SK-N-SH treated with all-trans-retinoic acid at 6 μM for 48 hours (cell line): ENCODE measurements around the gene ZNF774.
A peak's percentile ranks its signal among the peaks of the same experiment; 100 is the strongest.

Experiments used
- ATAC-seq: fragments of 200-7000 bp; cut with Tn5 transposase; 3 replicates; pipeline ENCODE4 v1.9.1; 2020; ENCODE audit warnings: mild to moderate bottlenecking, moderate library complexity
- ARNTL ChIP-seq: fragments of 450-650 bp; formaldehyde crosslinking; IDR thresholded peaks from 2 replicates; pipeline ENCODE4 v1.5.0; 2020; ENCODE audit warnings: low read depth, mild to moderate bottlenecking, moderate library complexity, borderline replicate concordance
- BACH2 ChIP-seq: fragments of 250-450 bp; sonication (Bioruptor Pico); IDR thresholded peaks from 2 replicates; pipeline ENCODE4 v1.9.0; 2021; ENCODE audit warnings: mild to moderate bottlenecking, borderline replicate concordance
- CSDC2 ChIP-seq: fragments of 250-450 bp; sonication (Bioruptor Pico); IDR thresholded peaks from 2 replicates; pipeline ENCODE4 v1.5.0; 2020; ENCODE audit warnings: mild to moderate bottlenecking, moderate library complexity
- CSRNP3 ChIP-seq: fragments of 250-450 bp; sonication (Bioruptor Pico); IDR thresholded peaks from 2 replicates; pipeline ENCODE4 v1.5.1; 2021; ENCODE audit warnings: mild to moderate bottlenecking, moderate library complexity
- ESRRG ChIP-seq: fragments of 250-450 bp; sonication (Bioruptor Pico); IDR thresholded peaks from 2 replicates; pipeline ENCODE4 v1.6.1; 2021; ENCODE audit warnings: mild to moderate bottlenecking
- GLIS3 ChIP-seq: fragments of 250-450 bp; sonication (Bioruptor Pico); IDR thresholded peaks from 2 replicates; pipeline ENCODE4 v1.5.0; 2020; ENCODE audit warnings: mild to moderate bottlenecking, moderate library complexity
- ISL1 ChIP-seq: fragments of 250-450 bp; sonication (Bioruptor Pico); IDR thresholded peaks from 2 replicates; pipeline ENCODE4 v2.1.2; 2022; ENCODE audit warnings: mild to moderate bottlenecking, moderate library complexity
- OSR1 ChIP-seq: fragments of 250-450 bp; sonication (Bioruptor Pico); IDR thresholded peaks from 2 replicates; pipeline ENCODE4 v1.8.0; 2022; ENCODE audit warnings: moderate library complexity, mild to moderate bottlenecking, inconsistent platforms
- PPARA ChIP-seq: fragments of 250-450 bp; sonication (Bioruptor Pico); IDR thresholded peaks from 2 replicates; pipeline ENCODE4 v1.5.0; 2020; ENCODE audit warnings: mild to moderate bottlenecking, borderline replicate concordance
- RARB ChIP-seq: fragments of 250-450 bp; sonication (Bioruptor Pico); IDR thresholded peaks from 2 replicates; pipeline ENCODE4 v1.8.0; 2021; ENCODE audit warnings: mild to moderate bottlenecking, moderate library complexity
- SNAI2 ChIP-seq: fragments of 250-450 bp; sonication (Bioruptor Pico); IDR thresholded peaks from 2 replicates; pipeline ENCODE4 v1.5.0; 2020; ENCODE audit warnings: mild to moderate bottlenecking, moderate library complexity
- TCF4 ChIP-seq: fragments of 250-450 bp; sonication (Bioruptor Pico); IDR thresholded peaks from 2 replicates; pipeline ENCODE4 v1.8.0; 2021; ENCODE audit warnings: mild to moderate bottlenecking, moderate library complexity, borderline replicate concordance
- TOX ChIP-seq: fragments of 250-450 bp; sonication (Bioruptor Pico); IDR thresholded peaks from 2 replicates; pipeline ENCODE4 v1.8.0; 2021; ENCODE audit warnings: mild to moderate bottlenecking, moderate library complexity, borderline replicate concordance
- ZC3H10 ChIP-seq: fragments of 250-450 bp; sonication (Bioruptor Pico); IDR thresholded peaks from 2 replicates; pipeline ENCODE4 v1.5.1; 2021; ENCODE audit warnings: mild to moderate bottlenecking, moderate library complexity
- ZFP3 ChIP-seq: fragments of 250-450 bp; sonication (Bioruptor Pico); IDR thresholded peaks from 2 replicates; pipeline ENCODE4 v1.5.0; 2020; ENCODE audit warnings: mild to moderate bottlenecking, moderate library complexity
- ZFP30 ChIP-seq: fragments of 450-650 bp; formaldehyde crosslinking; IDR thresholded peaks from 2 replicates; pipeline ENCODE4 v1.5.0; 2022; ENCODE audit warnings: mild to moderate bottlenecking, moderate library complexity
- ZNF565 ChIP-seq: fragments of 450-650 bp; formaldehyde crosslinking; conservative IDR thresholded peaks from 2 replicates; pipeline ENCODE4 v1.5.0; 2020; ENCODE audit warnings: low read depth, mild to moderate bottlenecking, moderate library complexity
- ZNF70 ChIP-seq: fragments of 450-650 bp; formaldehyde crosslinking; IDR thresholded peaks from 2 replicates; pipeline ENCODE4 v1.5.0; 2020; ENCODE audit warnings: mild to moderate bottlenecking, moderate library complexity
- TF ChIP-seq, protein P1 (sequence below): fragments of 250-450 bp; sonication (Bioruptor Pico); IDR thresholded peaks from 2 replicates; pipeline ENCODE4 v1.8.0; 2021; ENCODE audit warnings: low read depth, mild to moderate bottlenecking, moderate library complexity, borderline replicate concordance
- TF ChIP-seq, protein P2 (sequence below): fragments of 250-450 bp; sonication (Bioruptor Pico); IDR thresholded peaks from 2 replicates; pipeline ENCODE4 v1.5.1; 2020; ENCODE audit warnings: low read depth, mild to moderate bottlenecking, moderate library complexity
- TF ChIP-seq, protein P3 (sequence below): fragments of 250-450 bp; sonication (Bioruptor Pico); IDR thresholded peaks from 2 replicates; pipeline ENCODE4 v1.5.0; 2020; ENCODE audit warnings: mild to moderate bottlenecking, moderate library complexity

Gene ZNF774

GRCh38 chr15:90348456-90348855, 3.6 kb upstream of the ZNF774 start:
- TF ChIP-seq ZFP3 (CRISPR knock-in tag): no peak
- TF ChIP-seq SNAI2 (CRISPR knock-in tag): no peak
- no peak for TF ChIP-seq ZFP30
- no peak for TF ChIP-seq TCF4 (CRISPR knock-in tag)
- TF ChIP-seq, protein P1, sequence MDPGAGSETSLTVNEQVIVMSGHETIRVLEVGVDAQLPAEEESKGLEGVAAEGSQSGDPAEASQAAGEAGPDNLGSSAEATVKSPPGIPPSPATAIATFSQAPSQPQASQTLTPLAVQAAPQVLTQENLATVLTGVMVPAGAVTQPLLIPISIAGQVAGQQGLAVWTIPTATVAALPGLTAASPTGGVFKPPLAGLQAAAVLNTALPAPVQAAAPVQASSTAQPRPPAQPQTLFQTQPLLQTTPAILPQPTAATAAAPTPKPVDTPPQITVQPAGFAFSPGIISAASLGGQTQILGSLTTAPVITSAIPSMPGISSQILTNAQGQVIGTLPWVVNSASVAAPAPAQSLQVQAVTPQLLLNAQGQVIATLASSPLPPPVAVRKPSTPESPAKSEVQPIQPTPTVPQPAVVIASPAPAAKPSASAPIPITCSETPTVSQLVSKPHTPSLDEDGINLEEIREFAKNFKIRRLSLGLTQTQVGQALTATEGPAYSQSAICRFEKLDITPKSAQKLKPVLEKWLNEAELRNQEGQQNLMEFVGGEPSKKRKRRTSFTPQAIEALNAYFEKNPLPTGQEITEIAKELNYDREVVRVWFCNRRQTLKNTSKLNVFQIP: no peak
- no peak for TF ChIP-seq OSR1 (CRISPR knock-in tag)
- no peak for TF ChIP-seq PPARA (CRISPR knock-in tag)
- TF ChIP-seq ZNF565 (CRISPR knock-in tag): no peak
- TF ChIP-seq, protein P2, sequence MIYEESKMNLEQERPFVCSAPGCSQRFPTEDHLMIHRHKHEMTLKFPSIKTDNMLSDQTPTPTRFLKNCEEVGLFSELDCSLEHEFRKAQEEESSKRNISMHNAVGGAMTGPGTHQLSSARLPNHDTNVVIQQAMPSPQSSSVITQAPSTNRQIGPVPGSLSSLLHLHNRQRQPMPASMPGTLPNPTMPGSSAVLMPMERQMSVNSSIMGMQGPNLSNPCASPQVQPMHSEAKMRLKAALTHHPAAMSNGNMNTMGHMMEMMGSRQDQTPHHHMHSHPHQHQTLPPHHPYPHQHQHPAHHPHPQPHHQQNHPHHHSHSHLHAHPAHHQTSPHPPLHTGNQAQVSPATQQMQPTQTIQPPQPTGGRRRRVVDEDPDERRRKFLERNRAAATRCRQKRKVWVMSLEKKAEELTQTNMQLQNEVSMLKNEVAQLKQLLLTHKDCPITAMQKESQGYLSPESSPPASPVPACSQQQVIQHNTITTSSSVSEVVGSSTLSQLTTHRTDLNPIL: no peak
- TF ChIP-seq ZC3H10 (CRISPR knock-in tag): no peak
- no peak for TF ChIP-seq ESRRG
- no peak for TF ChIP-seq ARNTL (CRISPR knock-in tag)
- TF ChIP-seq, all 23 proteins: peak for 0

DNA sequence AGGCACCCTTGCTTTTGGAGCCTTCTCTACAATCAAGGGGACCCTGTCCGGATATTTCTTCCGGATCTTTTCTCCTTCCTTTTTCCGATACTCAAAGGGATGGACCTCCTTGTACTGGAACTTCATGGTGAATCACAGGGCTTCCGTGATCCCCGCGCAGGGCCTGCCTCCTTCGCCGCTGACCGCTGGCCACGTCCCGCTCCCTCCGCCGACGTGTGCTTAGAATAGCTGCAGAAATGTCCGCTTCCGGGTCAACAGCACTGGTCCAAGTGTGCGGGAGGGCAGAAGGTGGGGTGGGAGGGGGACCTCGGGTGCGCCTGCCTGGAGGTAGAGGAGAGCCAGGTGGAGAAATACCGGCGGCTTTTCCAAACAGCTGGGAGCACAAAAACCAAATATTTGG, 3.0 kb upstream of the ZNF774 start:
- no peak for TF ChIP-seq GLIS3 (CRISPR knock-in tag)
- no peak for TF ChIP-seq ARNTL (CRISPR knock-in tag)
- no peak for TF ChIP-seq ZFP30
- no peak for TF ChIP-seq SNAI2 (CRISPR knock-in tag)
- no peak for TF ChIP-seq ZFP3 (CRISPR knock-in tag)
- TF ChIP-seq, all 23 proteins: peak for 0
- no peak for ATAC-seq

More at GRCh38 chr15:90348456-90348855, 3.6 kb upstream of the ZNF774 start:
- no peak for ATAC-seq

GRCh38 chr15:90349821-90350220, 2.3 kb upstream of the ZNF774 start:
- no peak for ATAC-seq
- TF ChIP-seq TCF4 (CRISPR knock-in tag) (no peak), RARB (CRISPR knock-in tag) (no peak), ZNF565 (CRISPR knock-in tag) (no peak), ZFP30 (no peak), PPARA (CRISPR knock-in tag) (no peak), ZNF70 (CRISPR knock-in tag) (no peak), TOX (CRISPR knock-in tag) (no peak), SNAI2 (CRISPR knock-in tag) (no peak)
- TF ChIP-seq, protein P2: no peak

- TF ChIP-seq ZNF70 (CRISPR knock-in tag) (no peak), ISL1 (CRISPR knock-in tag) (no peak), ZFP30 (no peak), OSR1 (CRISPR knock-in tag) (no peak)
- TF ChIP-seq, protein P3, sequence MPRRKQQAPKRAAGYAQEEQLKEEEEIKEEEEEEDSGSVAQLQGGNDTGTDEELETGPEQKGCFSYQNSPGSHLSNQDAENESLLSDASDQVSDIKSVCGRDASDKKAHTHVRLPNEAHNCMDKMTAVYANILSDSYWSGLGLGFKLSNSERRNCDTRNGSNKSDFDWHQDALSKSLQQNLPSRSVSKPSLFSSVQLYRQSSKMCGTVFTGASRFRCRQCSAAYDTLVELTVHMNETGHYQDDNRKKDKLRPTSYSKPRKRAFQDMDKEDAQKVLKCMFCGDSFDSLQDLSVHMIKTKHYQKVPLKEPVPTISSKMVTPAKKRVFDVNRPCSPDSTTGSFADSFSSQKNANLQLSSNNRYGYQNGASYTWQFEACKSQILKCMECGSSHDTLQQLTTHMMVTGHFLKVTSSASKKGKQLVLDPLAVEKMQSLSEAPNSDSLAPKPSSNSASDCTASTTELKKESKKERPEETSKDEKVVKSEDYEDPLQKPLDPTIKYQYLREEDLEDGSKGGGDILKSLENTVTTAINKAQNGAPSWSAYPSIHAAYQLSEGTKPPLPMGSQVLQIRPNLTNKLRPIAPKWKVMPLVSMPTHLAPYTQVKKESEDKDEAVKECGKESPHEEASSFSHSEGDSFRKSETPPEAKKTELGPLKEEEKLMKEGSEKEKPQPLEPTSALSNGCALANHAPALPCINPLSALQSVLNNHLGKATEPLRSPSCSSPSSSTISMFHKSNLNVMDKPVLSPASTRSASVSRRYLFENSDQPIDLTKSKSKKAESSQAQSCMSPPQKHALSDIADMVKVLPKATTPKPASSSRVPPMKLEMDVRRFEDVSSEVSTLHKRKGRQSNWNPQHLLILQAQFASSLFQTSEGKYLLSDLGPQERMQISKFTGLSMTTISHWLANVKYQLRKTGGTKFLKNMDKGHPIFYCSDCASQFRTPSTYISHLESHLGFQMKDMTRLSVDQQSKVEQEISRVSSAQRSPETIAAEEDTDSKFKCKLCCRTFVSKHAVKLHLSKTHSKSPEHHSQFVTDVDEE: peak; percentile 22; the same call in 1 of the 2 replicates
- TF ChIP-seq, all 23 proteins: peak for 1
- peak; percentile 56 for ATAC-seq
Measured at GRCh38 chr15:90351479-90352106, 491 bp upstream of the ZNF774 start.

- TF ChIP-seq TOX (CRISPR knock-in tag): no peak
- no peak for TF ChIP-seq ESRRG
- TF ChIP-seq ZC3H10 (CRISPR knock-in tag): no peak
- TF ChIP-seq BACH2 (CRISPR knock-in tag): no peak
- no peak for TF ChIP-seq PPARA (CRISPR knock-in tag)
- no peak for TF ChIP-seq CSRNP3
- TF ChIP-seq RARB (CRISPR knock-in tag): no peak
- no peak for TF ChIP-seq CSDC2 (CRISPR knock-in tag)
- no peak for TF ChIP-seq ZNF565 (CRISPR knock-in tag)
- TF ChIP-seq ARNTL (CRISPR knock-in tag): no peak
- TF ChIP-seq TCF4 (CRISPR knock-in tag): no peak
- no peak for ATAC-seq
Measured at GRCh38 chr15:90354986-90355385, 2.9 kb downstream of the ZNF774 start.
